ENCODE data around the gene CIB4.

CIB4 gene

DNA sequence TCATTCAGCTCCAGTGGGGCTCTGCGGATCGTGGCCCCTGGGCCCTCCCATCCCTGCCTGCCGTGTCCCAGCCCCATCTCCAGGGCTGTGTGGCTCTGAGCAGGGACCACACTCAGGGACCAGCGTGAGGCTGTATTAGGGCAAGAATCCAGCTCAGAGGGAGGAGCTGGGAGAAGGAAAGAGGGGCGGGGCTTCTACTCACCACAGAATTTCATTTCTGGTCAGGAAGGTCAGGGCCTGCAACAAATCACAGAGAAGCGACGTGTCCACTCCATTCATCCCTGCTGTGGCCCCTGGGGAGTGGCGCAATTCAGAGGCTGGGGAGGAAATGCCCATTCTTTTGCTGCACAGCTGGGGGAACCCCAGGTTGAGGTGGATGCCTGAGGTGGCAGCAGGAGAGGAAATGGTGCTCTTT lies 828 bp downstream of the CIB4 start:
- Histone ChIP-seq H3K79me2 (no peaks in the 10 kb centered on the region), H3K27me3 (ENCODE audit: control insufficient read depth, insufficient read depth, low read length) (no peaks in the 10 kb centered on the region), H3K4me1 (peaks cover 15% of the 10 kb centered on the region), H2AFZ (peak overlapping the region; percentile 30), H3K4me3 (ENCODE audit: low read depth, low read length) (no peak overlapping the region), H3K9me3 (ENCODE audit: control insufficient read depth, low read length) (no peaks in the 10 kb centered on the region), H3K9ac (no peak overlapping the region), H3K27ac (no peak overlapping the region), H3K4me2 (ENCODE audit: low read length) (no peak overlapping the region), H3K36me3 (ENCODE audit: control insufficient read depth, insufficient read depth, low read length) (no peaks in the 10 kb centered on the region)
- TF ChIP-seq CTCF (IDR thresholded peaks at IDR 0.05): no peak

DNA sequence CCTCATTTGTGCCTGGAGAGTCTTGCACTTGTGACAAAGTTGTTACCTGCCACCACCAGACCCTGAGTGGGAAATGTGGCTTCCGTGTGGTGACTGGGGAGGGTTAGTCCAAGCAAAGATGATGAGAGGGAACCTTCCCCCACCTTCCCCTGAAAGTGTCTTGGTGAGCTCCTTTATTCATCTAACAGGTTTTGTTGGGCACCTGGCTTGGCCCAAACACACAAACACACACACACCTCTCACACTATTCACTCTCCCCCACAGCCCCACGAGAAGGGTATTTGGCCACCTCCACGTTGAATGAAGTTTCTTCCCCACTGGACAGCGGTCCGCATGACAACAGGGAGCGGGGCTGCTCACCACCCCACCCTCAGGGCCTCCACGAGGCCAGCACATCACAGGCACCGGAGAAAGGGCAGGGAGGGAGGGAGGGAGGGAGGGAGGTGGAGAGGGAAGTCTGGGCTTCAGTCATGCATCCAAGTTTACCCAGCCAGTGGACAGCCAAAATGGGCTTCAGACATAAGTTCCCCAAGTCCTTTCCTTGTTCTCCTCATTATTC lies 1.4 kb downstream of the CIB4 start:
- peaks cover 15% of the 10 kb centered on the region for H3K4me1 ChIP-seq
- TF ChIP-seq CTCF (IDR thresholded peaks at IDR 0.05): no peak
- H3K9me3 ChIP-seq (ENCODE audit: control insufficient read depth, low read length): no peaks in the 10 kb centered on the region
- H2AFZ ChIP-seq: no peak overlapping the region
- no peaks in the 10 kb centered on the region for H3K79me2 ChIP-seq
- H3K4me2 ChIP-seq (ENCODE audit: low read length): no peak overlapping the region
- no peaks in the 10 kb centered on the region for H3K36me3 ChIP-seq (ENCODE audit: control insufficient read depth, insufficient read depth, low read length)
- H3K4me3 ChIP-seq (ENCODE audit: low read depth, low read length): no peak overlapping the region
- no peaks in the 10 kb centered on the region for H3K27me3 ChIP-seq (ENCODE audit: control insufficient read depth, insufficient read depth, low read length)
- H3K9ac ChIP-seq: no peak overlapping the region
- no peak overlapping the region for H3K27ac ChIP-seq

DNA sequence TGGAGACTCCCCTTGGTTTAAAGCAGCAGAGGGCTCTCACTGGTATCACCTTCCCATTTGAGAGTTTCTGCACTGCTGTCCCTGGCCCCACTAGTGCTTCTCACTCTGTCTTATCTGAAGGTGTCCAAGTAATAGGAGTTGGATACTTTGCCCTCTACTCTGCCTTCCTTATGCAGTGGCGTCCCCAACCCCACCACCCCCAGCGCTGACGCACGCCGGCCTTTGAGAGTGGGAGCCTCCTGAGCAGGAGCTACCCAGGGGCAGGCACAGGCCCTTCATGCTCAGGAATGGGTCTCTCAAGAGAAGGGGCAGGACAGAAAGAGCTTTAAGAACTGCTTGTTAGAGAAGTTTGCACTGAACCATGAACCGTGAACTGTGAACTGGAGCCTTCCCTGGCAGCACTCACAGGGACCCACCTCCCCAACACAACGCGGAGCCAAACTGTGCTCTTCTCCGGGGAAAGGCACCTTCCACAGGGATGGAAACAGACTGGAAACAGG lies 3.3 kb downstream of the CIB4 start:
- Histone ChIP-seq H3K27ac (no peak overlapping the region), H3K9me3 (ENCODE audit: control insufficient read depth, low read length) (no peaks in the 10 kb centered on the region), H3K4me3 (ENCODE audit: low read depth, low read length) (no peak overlapping the region), H3K4me1 (peaks cover 15% of the 10 kb centered on the region), H2AFZ (no peak overlapping the region), H3K27me3 (ENCODE audit: control insufficient read depth, insufficient read depth, low read length) (no peaks in the 10 kb centered on the region), H3K79me2 (no peaks in the 10 kb centered on the region), H3K4me2 (ENCODE audit: low read length) (no peak overlapping the region), H3K36me3 (ENCODE audit: control insufficient read depth, insufficient read depth, low read length) (no peaks in the 10 kb centered on the region), H3K9ac (no peak overlapping the region)
- TF ChIP-seq CTCF (IDR thresholded peaks at IDR 0.05): no peak

DNA sequence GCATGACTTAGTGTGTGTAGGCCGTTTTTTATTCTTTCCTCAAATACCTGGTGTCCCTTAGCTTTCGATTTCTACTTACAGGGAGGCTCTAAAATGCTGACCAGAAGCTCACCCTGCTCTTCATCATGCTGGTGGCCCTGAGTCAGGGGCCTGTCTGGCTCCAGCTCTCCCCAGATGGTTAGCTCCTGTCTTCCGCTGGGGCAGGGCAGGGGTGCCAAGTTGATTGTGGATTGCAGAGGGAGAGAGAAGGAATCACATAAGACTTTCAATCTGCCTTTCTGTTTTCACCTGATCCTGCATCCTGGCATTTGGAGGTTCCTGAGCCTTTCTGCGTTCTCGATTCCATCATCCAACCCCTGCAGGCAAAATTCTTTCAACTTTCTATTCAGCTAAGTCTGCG lies 4.2 kb downstream of the CIB4 start:
- Histone ChIP-seq H3K9ac (no peak overlapping the region), H3K36me3 (ENCODE audit: control insufficient read depth, insufficient read depth, low read length) (no peaks in the 10 kb centered on the region), H3K79me2 (no peaks in the 10 kb centered on the region), H3K4me3 (ENCODE audit: low read depth, low read length) (no peak overlapping the region), H3K9me3 (ENCODE audit: control insufficient read depth, low read length) (no peaks in the 10 kb centered on the region), H3K4me1 (peaks cover 15% of the 10 kb centered on the region), H3K4me2 (ENCODE audit: low read length) (no peak overlapping the region), H3K27me3 (ENCODE audit: control insufficient read depth, insufficient read depth, low read length) (no peaks in the 10 kb centered on the region), H3K27ac (no peak overlapping the region), H2AFZ (no peak overlapping the region)
- no peak for TF ChIP-seq CTCF (IDR thresholded peaks at IDR 0.05)

DNA sequence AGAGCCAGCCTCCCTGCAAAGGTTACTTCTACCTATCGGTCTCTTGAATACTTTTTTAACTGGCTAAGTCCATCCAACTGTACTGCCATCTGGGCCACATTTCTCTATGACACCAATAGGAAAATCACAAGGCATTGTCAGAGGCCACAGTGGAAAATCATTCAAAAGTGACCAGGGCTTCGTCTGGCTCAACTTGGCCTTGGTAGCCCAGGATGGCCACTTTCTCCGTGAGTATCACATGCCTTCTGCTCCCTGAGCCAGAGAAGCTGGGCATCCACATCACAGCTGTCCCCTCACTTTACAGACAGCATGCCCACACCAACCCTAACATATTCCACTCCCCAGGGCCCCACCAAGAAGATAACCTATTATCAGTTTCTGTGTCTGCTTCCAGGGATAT lies 5.8 kb downstream of the CIB4 start:
- TF ChIP-seq CTCF (IDR thresholded peaks at IDR 0.05): no peak
- Histone ChIP-seq H3K9me3 (ENCODE audit: control insufficient read depth, low read length) (no peaks in the 10 kb centered on the region), H3K27ac (no peak overlapping the region)

More for the DNA sequence above, 5.8 kb downstream of the CIB4 start:
- Histone ChIP-seq H3K4me3 (ENCODE audit: low read depth, low read length) (no peak overlapping the region), H3K79me2 (no peaks in the 10 kb centered on the region), H3K4me1 (peaks cover 3% of the 10 kb centered on the region), H3K36me3 (ENCODE audit: control insufficient read depth, insufficient read depth, low read length) (no peaks in the 10 kb centered on the region), H3K4me2 (ENCODE audit: low read length) (no peak overlapping the region), H3K27me3 (ENCODE audit: control insufficient read depth, insufficient read depth, low read length) (no peaks in the 10 kb centered on the region), H2AFZ (no peak overlapping the region), H3K9ac (no peak overlapping the region)

Measured in parathyroid adenoma (tissue), 2 donors.